HL-60/S4 treated with phorbol 12-myristate 13-acetate at 8.2 ng/mL for 4 days and 3 days (cell line): ENCODE measurements around the gene OSER1.

Experiments
- in situ Hi-C: fragments of 300-500 bp; cut with MboI; formaldehyde crosslinking; loops from 2 replicates; pipeline ENCODE4 v1.15.0; 2022; ENCODE audit warnings: low sequenced_read_pairs

OSER1 gene

GRCh38 chr20:44180814-44181213, 29.8 kb downstream of the OSER1 start:
- in situ Hi-C loops: no loop called here

GRCh38 chr20:44176833-44177534, 33.6 kb downstream of the OSER1 start:
- in situ Hi-C loops: no loop called here

GRCh38 chr20:44174996-44175765, 35.4 kb downstream of the OSER1 start:
- in situ Hi-C loops: no loop called here

- in situ Hi-C loops: no loop called here
Observed at GRCh38 chr20:44173846-44174245, 36.7 kb downstream of the OSER1 start.

GRCh38 chr20:44173116-44173515, 37.5 kb downstream of the OSER1 start:
- in situ Hi-C loops: no loop called here

- in situ Hi-C loops: no loop called here
Observed at GRCh38 chr20:44172572-44172950, 38.0 kb downstream of the OSER1 start.

- in situ Hi-C loops: no loop called here
Observed at GRCh38 chr20:44171775-44172571, 38.6 kb downstream of the OSER1 start.

GRCh38 chr20:44170816-44171410, 39.7 kb downstream of the OSER1 start:
- in situ Hi-C loops: no loop called here

GRCh38 chr20:44167736-44168135, 42.8 kb downstream of the OSER1 start:
- in situ Hi-C loops: no loop called here

- in situ Hi-C loops: no loop called here
Observed at GRCh38 chr20:44166477-44166876, 44.1 kb downstream of the OSER1 start.

- in situ Hi-C loops: no loop called here
Observed at GRCh38 chr20:44166008-44166407, 44.6 kb downstream of the OSER1 start.

GRCh38 chr20:44160133-44160532, 50.4 kb downstream of the OSER1 start:
- in situ Hi-C loops: no loop called here

- in situ Hi-C loops: no loop called here
Observed at GRCh38 chr20:44159711-44160110, 50.9 kb downstream of the OSER1 start.

- in situ Hi-C loops: no loop called here
Observed at GRCh38 chr20:44159125-44159524, 51.4 kb downstream of the OSER1 start.

GRCh38 chr20:44157061-44157460, 53.5 kb downstream of the OSER1 start:
- in situ Hi-C loops: no loop called here

GRCh38 chr20:44154521-44155001, 56.0 kb downstream of the OSER1 start:
- in situ Hi-C loops: no loop called here

GRCh38 chr20:44153636-44154043, 56.9 kb downstream of the OSER1 start:
- in situ Hi-C loops: no loop called here

- in situ Hi-C loops: no loop called here
Observed at GRCh38 chr20:44151621-44152416, 58.8 kb downstream of the OSER1 start.

GRCh38 chr20:44146272-44146671, 64.3 kb downstream of the OSER1 start:
- in situ Hi-C loops: no loop called here
